Activated naive CD8-positive, alpha-beta T cell treated with anti-CD3 and anti-CD28 coated beads, Interleukin-2, amount 50 U/mL, for 24 hours (primary cell): ENCODE results near the gene GLUD2.
"Not testable (repeated sequence)": the region's sequence is repeated elsewhere in the genome, so short reads cannot be mapped to it uniquely, and the experiment has no call there.

ENCODE experiments used
- ATAC-seq: fragments of 150-1000 bp; cut with Tn5 transposase; one replicate; pipeline ENCODE4 v1.10.0; 2021
- DNase-seq: peaks from one replicate; pipeline ENCODE4 v3.0.0; 2021
- H3K27ac Mint-ChIP-seq: one replicate; pipeline ENCODE4 v1.8.0; 2021; ENCODE audit warnings: mild to moderate bottlenecking, mixed read lengths
- H3K27me3 Mint-ChIP-seq: one replicate; pipeline ENCODE4 v1.8.0; 2021; ENCODE audit warnings: mixed read lengths
- H3K36me3 Mint-ChIP-seq: one replicate; pipeline ENCODE4 v1.8.0; 2021; ENCODE audit warnings: low read depth, mixed read lengths
- H3K4me1 Mint-ChIP-seq: one replicate; pipeline ENCODE4 v1.8.0; 2021; ENCODE audit warnings: mixed read lengths
- H3K4me3 Mint-ChIP-seq: one replicate; pipeline ENCODE4 v1.8.0; 2021; ENCODE audit warnings: mild to moderate bottlenecking, moderate library complexity, mixed read lengths
- H3K9me3 Mint-ChIP-seq: one replicate; pipeline ENCODE4 v1.8.0; 2021; ENCODE audit warnings: mixed read lengths

GLUD2 gene

DNA sequence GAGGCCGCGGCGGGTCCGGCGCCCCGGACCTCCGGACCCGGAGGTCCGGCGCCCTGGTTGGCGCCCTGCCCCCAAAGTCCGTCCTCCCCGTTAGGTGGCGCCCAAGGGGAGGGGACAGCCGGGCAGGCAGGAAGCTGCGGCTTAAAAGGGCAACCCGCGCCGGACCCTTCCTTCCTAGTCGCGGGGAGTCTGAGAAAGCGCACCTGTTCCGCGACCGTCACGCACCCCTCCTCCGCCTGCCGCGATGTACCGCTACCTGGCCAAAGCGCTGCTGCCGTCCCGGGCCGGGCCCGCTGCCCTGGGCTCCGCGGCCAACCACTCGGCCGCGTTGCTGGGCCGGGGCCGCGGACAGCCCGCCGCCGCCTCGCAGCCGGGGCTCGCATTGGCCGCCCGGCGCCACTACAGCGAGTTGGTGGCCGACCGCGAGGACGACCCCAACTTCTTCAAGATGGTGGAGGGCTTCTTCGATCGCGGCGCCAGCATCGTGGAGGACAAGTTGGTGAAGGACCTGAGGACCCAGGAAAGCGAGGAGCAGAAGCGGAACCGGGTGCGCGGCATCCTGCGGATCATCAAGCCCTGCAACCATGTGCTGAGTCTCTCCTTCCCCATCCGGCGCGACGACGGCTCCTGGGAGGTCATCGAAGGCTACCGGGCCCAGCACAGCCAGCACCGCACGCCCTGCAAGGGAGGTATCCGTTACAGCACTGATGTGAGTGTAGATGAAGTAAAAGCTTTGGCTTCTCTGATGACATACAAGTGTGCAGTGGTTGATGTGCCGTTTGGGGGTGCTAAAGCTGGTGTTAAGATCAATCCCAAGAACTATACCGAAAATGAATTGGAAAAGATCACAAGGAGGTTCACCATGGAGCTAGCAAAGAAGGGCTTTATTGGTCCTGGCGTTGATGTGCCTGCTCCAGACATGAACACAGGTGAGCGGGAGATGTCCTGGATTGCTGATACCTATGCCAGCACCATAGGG lies at the start of gene GLUD2:
Gene GLUD2, plus strand, starts transcription at position 170 of the 979 bp plus-strand sequence. Its CDS starts 75 bp downstream, at position 245.
- H3K9me3 Mint-ChIP-seq, H3K36me3 Mint-ChIP-seq, H3K4me3 Mint-ChIP-seq, H3K4me1 Mint-ChIP-seq, H3K27ac Mint-ChIP-seq: not testable (repeated sequence)
- DNase-seq (peak; percentile 1), ATAC-seq (peak; percentile 43)
- H3K27me3 Mint-ChIP-seq = peaks cover 25% of the 10 kb centered on the region

DNA sequence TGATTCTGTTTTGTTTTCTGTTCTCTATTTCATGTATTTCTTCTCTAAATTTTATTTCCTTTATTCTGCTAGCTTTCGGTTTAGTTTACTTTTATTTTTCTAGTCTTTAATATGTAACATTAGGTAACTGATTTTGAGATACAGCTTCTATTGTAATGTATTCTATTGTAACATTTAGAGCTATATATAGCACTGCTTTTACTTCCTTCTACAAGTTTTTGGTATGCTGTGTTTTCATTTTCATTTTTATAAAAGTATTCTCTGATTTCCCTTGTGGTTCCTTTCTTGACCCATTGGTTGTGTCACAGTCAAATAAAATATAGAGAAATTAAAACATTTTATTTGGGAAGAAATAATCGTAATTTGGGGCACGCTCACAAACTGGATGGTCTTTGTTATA lies 48.0 kb upstream of the GLUD2 start:
- no peak for ATAC-seq
- no peaks in the 10 kb centered on the region for H3K36me3 Mint-ChIP-seq
- H3K27ac Mint-ChIP-seq = no peak overlapping the region
- DNase-seq = no peak
- H3K4me3 Mint-ChIP-seq = no peak overlapping the region
- peaks cover 1% of the 10 kb centered on the region for H3K4me1 Mint-ChIP-seq
- no peaks in the 10 kb centered on the region for H3K9me3 Mint-ChIP-seq
- no peaks in the 10 kb centered on the region for H3K27me3 Mint-ChIP-seq

DNA sequence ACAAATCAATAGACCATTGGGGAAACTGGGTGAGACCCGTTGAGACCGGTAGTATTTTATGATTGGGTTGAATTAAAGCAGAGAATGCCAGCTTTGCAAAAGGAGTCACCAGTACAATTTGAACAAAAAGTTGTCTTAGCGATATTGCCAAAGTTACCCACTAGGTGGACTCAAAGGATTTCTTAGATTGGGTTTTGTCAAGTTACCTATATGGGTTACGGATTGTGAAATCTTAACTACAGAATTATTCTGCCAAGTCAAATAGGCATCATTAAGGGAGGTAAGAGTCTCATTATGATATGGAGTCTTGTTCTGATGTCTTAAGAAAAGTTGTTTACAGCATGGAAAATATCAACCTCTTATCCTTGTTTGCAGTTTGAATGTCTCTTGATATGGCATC lies 46.8 kb upstream of the GLUD2 start:
- H3K27ac Mint-ChIP-seq = no peak overlapping the region
- no peak for DNase-seq
- no peak overlapping the region for H3K4me3 Mint-ChIP-seq
- H3K36me3 Mint-ChIP-seq = no peaks in the 10 kb centered on the region
- ATAC-seq = no peak
- H3K27me3 Mint-ChIP-seq = no peaks in the 10 kb centered on the region
- H3K4me1 Mint-ChIP-seq = peaks cover 1% of the 10 kb centered on the region
- H3K9me3 Mint-ChIP-seq = no peaks in the 10 kb centered on the region

DNA sequence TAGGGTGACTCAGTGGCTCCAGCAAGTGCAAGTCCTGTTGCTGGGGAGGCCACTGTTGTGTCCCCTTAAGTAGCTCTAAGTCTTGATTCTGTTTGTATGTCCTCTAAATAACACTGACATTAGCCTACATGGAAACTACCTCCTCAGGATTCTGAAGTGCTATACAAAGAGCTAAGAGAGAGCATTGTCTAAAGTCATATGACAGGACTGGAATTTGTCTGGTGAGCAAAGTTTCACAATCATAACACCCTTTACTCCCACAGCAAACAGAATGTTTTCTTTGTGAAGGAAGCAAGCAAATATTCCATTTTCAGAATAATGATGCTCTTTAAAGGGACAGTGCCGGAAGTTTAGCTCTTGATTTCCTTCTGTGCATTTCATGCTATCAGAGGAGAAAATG lies 38.5 kb upstream of the GLUD2 start:
- no peak for ATAC-seq
- Mint-ChIP-seq H3K4me3 (no peak overlapping the region), H3K27ac (no peak overlapping the region), H3K4me1 (no peaks in the 10 kb centered on the region), H3K36me3 (no peaks in the 10 kb centered on the region), H3K27me3 (no peaks in the 10 kb centered on the region), H3K9me3 (peaks cover 4% of the 10 kb centered on the region)
- DNase-seq = no peak

DNA sequence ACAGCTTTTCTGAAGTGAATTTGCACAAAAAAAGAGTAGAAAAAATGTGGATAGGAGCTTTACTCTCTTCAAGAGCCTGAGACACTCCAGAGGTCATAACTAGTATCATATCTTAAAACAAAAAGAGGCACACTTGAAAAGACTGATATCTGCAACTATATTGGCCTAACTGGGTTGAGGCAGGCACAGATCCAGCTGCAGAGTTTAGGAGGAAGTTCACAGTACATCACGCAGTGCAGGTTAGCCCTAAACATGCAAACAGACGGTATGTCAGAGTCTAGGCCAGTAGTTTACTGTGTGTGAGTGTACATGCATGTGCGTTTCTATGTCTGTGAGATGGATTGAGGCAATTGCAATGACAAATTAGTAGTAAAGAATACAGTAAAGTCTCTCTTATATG lies 37.6 kb upstream of the GLUD2 start:
- Mint-ChIP-seq H3K9me3 (peaks cover 4% of the 10 kb centered on the region), H3K27ac (no peak overlapping the region), H3K27me3 (no peaks in the 10 kb centered on the region), H3K4me3 (no peak overlapping the region), H3K36me3 (no peaks in the 10 kb centered on the region), H3K4me1 (no peaks in the 10 kb centered on the region)
- ATAC-seq = no peak
- DNase-seq = no peak

DNA sequence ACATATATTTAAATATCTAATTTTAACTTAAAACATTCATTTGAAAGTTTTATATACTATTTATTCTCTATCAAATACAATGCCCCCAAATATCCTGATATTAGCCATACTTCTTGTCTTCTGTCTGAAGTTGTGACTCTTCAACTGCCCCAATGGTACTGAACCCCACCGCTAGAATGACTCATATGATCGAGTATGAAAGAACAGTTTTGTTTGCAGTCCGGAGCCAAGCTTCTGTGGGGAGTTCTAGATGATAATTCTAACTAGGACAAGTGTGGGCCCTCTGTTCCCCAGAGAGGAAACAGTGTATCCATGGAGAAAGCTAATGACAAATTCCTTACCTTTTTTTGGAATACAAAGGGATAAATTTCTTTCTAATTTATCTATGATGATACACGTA lies 37.2 kb upstream of the GLUD2 start:
- DNase-seq = no peak
- Mint-ChIP-seq H3K27me3 (no peaks in the 10 kb centered on the region), H3K36me3 (no peaks in the 10 kb centered on the region), H3K27ac (no peak overlapping the region), H3K4me1 (no peaks in the 10 kb centered on the region), H3K4me3 (no peak overlapping the region), H3K9me3 (peaks cover 4% of the 10 kb centered on the region)
- no peak for ATAC-seq

DNA sequence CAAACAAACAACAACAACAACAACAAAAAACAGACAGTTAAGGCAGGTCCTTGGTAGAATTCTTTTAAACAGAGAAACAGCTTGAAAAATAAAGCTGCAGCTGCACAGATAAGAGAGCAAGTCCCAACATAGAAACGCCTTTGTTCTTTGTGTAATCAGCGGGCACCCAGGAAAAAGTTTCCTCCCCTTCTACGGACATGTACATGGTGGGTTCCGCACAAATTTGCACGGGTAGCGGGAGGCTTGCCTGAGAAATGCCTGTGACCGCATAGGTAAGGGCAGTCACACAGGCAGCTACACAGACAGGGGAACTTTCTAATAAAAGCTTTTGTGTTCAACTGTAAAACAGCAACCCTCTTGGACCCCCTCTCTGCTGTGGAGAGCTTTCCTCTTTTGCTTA lies 36.2 kb upstream of the GLUD2 start:
- no peaks in the 10 kb centered on the region for H3K4me1 Mint-ChIP-seq
- DNase-seq (no peak), ATAC-seq (no peak)
- no peak overlapping the region for H3K4me3 Mint-ChIP-seq
- H3K27me3 Mint-ChIP-seq = no peaks in the 10 kb centered on the region
- H3K36me3 Mint-ChIP-seq = no peaks in the 10 kb centered on the region
- peaks cover under 1% of the 10 kb centered on the region for H3K9me3 Mint-ChIP-seq
- H3K27ac Mint-ChIP-seq = no peak overlapping the region

DNA sequence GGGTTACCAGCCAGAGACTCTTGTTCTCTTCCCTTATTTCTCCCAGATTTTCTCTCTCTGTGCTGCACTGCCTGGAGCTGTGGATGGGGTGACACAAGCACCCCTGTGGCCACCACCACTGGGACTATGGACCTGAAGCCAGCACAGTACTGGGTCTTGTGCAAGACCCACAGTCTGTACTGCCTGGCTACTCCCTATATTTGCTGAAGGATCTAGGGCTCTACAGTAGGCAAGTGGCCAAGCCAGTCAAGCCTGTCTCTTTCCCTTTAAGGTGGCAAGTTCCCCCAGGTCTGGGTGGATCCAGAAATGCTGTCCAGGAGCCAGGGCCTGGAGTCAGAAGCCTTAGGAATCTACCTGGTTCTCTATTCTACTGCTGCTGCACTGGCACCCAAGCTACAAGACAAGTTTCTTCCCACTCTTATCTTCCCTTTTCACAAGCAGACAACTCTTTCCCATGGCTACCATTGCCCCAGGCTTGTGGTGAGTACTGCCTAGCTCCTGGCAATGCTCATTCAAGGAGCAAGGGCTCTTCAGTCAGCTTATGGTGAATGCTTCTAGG lies 33.4 kb upstream of the GLUD2 start:
- no peak overlapping the region for H3K4me3 Mint-ChIP-seq
- H3K27me3 Mint-ChIP-seq = no peaks in the 10 kb centered on the region
- ATAC-seq (no peak), DNase-seq (no peak)
- no peaks in the 10 kb centered on the region for H3K4me1 Mint-ChIP-seq
- no peaks in the 10 kb centered on the region for H3K9me3 Mint-ChIP-seq
- no peak overlapping the region for H3K27ac Mint-ChIP-seq
- H3K36me3 Mint-ChIP-seq = no peaks in the 10 kb centered on the region

DNA sequence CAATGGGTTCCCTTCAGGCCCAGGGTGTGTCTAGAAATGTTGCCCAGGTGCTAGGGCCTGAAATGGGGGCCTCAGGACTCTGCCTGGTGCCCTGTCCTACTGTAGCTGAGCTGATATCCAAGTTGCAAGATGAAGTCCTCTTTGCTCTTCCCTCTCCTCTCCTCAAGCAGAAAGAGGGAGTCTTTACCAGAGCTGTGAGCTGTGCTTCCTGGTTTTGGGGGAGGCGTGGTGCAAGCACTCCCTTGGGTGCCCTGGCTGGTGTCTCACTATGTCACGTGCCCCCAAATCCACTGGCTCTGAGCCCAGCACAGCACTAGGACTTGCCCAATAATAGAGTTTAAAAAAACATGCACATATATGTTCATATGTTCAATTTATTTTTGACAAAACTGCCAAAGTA lies 32.6 kb upstream of the GLUD2 start:
- H3K9me3 Mint-ChIP-seq = no peaks in the 10 kb centered on the region

GRCh38 chrX:121028419-121028818 lies 19.0 kb upstream of the GLUD2 start:
- H3K4me1 Mint-ChIP-seq = no peaks in the 10 kb centered on the region
- H3K9me3 Mint-ChIP-seq = no peaks in the 10 kb centered on the region
- DNase-seq = no peak
- no peak overlapping the region for H3K27ac Mint-ChIP-seq
- no peak overlapping the region for H3K4me3 Mint-ChIP-seq
- no peak for ATAC-seq
- H3K36me3 Mint-ChIP-seq = no peaks in the 10 kb centered on the region
- peaks cover 2% of the 10 kb centered on the region for H3K27me3 Mint-ChIP-seq

More for the DNA sequence above, 32.6 kb upstream of the GLUD2 start:
- H3K4me3 Mint-ChIP-seq = no peak overlapping the region
- ATAC-seq = no peak
- no peak overlapping the region for H3K27ac Mint-ChIP-seq
- H3K36me3 Mint-ChIP-seq = no peaks in the 10 kb centered on the region
- no peaks in the 10 kb centered on the region for H3K27me3 Mint-ChIP-seq
- H3K4me1 Mint-ChIP-seq = no peaks in the 10 kb centered on the region
- DNase-seq = no peak

- no peaks in the 10 kb centered on the region for H3K36me3 Mint-ChIP-seq
- no peak overlapping the region for H3K4me3 Mint-ChIP-seq
- no peak overlapping the region for H3K27ac Mint-ChIP-seq
- ATAC-seq (no peak), DNase-seq (no peak)
- no peaks in the 10 kb centered on the region for H3K4me1 Mint-ChIP-seq
- H3K9me3 Mint-ChIP-seq = no peaks in the 10 kb centered on the region
- H3K27me3 Mint-ChIP-seq = peaks cover 2% of the 10 kb centered on the region
Measured at GRCh38 chrX:121030083-121030482, 17.3 kb upstream of the GLUD2 start.

- no peak for ATAC-seq
- H3K9me3 Mint-ChIP-seq = no peaks in the 10 kb centered on the region
- DNase-seq = no peak
- peaks cover 4% of the 10 kb centered on the region for H3K27me3 Mint-ChIP-seq
- H3K4me3 Mint-ChIP-seq = no peak overlapping the region
- H3K27ac Mint-ChIP-seq = no peak overlapping the region
- H3K36me3 Mint-ChIP-seq = no peaks in the 10 kb centered on the region
- H3K4me1 Mint-ChIP-seq = no peaks in the 10 kb centered on the region
Measured at GRCh38 chrX:121032531-121032930, 14.9 kb upstream of the GLUD2 start.

DNA sequence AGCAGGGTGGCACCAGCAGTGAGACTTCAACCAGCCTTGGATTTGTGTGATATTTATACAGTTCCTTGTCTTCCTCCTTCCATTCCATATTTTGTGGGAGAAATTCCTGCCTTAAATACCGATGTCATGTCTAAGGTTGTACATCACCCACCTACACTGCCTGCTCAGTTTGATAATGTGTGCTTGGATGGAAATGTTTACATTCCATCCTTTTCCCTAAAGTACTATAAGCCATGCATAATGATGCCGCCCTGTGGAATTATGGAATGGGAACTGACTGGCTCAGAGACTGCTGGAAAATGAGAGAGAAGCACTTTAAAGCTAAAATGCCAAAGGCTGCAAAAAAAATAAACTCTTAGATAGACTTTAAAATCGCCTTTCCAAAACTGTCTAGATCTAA lies 11.3 kb upstream of the GLUD2 start:
- Mint-ChIP-seq H3K27ac (no peak overlapping the region), H3K9me3 (no peaks in the 10 kb centered on the region), H3K36me3 (no peaks in the 10 kb centered on the region), H3K4me3 (no peak overlapping the region), H3K4me1 (no peaks in the 10 kb centered on the region), H3K27me3 (peaks cover 2% of the 10 kb centered on the region)
- DNase-seq (no peak), ATAC-seq (no peak)

- no peak for DNase-seq
- H3K9me3 Mint-ChIP-seq = no peaks in the 10 kb centered on the region
- no peak overlapping the region for H3K4me3 Mint-ChIP-seq
- no peak for ATAC-seq
- no peak overlapping the region for H3K27ac Mint-ChIP-seq
- no peaks in the 10 kb centered on the region for H3K36me3 Mint-ChIP-seq
- H3K4me1 Mint-ChIP-seq = no peaks in the 10 kb centered on the region
- H3K27me3 Mint-ChIP-seq = peaks cover 2% of the 10 kb centered on the region
Measured at GRCh38 chrX:121036951-121037350, 10.5 kb upstream of the GLUD2 start.

DNA sequence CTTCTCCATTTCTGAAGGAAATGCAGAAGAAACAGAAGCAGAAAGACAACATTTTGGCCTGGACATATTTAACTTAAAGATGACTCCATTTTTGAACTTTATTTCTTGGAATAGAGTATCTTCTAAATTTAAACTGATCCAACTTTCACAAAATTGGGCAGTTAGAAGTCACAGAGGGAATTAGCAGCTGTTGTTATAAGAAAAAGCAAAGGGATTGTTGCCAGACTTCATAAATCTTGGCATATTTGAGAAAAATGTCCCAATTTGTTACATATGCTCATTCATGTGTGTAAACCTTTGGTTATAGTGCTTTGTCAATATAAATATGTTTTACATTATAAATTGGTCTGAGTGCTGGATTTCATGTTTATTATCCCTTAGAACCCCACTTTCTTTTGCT lies 3.4 kb downstream of the GLUD2 start:
- Mint-ChIP-seq H3K27ac (no peak overlapping the region), H3K4me1 (no peaks in the 10 kb centered on the region), H3K36me3 (no peaks in the 10 kb centered on the region), H3K4me3 (no peak overlapping the region), H3K9me3 (no peaks in the 10 kb centered on the region), H3K27me3 (peaks cover 21% of the 10 kb centered on the region)
- no peak for ATAC-seq
- DNase-seq = no peak
